Keratinocyte (primary cell): Measurements from ENCODE around the gene COPG1. TPM values are rescaled to one million over a fixed set of nuclear protein-coding genes. Genes with fewer than 3 reads are reported as not detected.

ENCODE experiments used
- DNase-seq: peaks from one replicate; pipeline ENCODE4 v3.0.0-alpha.2; 2011; ENCODE audit warnings: low read depth, missing footprints, low spot score
- FAIRE-seq: peaks from 2 replicates; lab custom pipeline; 2011; peaks lifted over from hg19 to GRCh38; lab: Jason Lieb, UNC
- H2AFZ ChIP-seq: 2 replicates; pipeline ENCODE4 v1.6.0; 2012; ENCODE audit warnings: low read length, control low read depth, inconsistent platforms; ENCODE audit not compliant: control insufficient read depth
- H3K27ac ChIP-seq: 2 replicates; pipeline ENCODE4 v1.5.1; 2011; ENCODE audit warnings: low read length; ENCODE audit not compliant: control insufficient read depth, insufficient read depth
- H3K27me3 ChIP-seq: 3 replicates; pipeline ENCODE4 v1.6.0; 2011; ENCODE audit warnings: low read length; ENCODE audit not compliant: control insufficient read depth, insufficient read depth; ENCODE audit errors: extremely low read depth
- H3K36me3 ChIP-seq, 2 experiments: 2 replicates in 1 of 2; 3 replicates in 1 of 2; pipeline ENCODE4 v1.5.1; 2011; ENCODE audit warnings: low read length in 2 of 2, mild to moderate bottlenecking in 1 of 2; ENCODE audit not compliant: control insufficient read depth in 2 of 2, insufficient read depth in 2 of 2; ENCODE audit errors: extremely low read depth in 1 of 2
- H3K4me1 ChIP-seq: 3 replicates; pipeline ENCODE4 v1.5.1; 2011; ENCODE audit warnings: low read length; ENCODE audit not compliant: control insufficient read depth, insufficient read depth; ENCODE audit errors: extremely low read depth
- H3K4me2 ChIP-seq: 3 replicates; pipeline ENCODE4 v1.6.0; 2011; ENCODE audit warnings: low read depth, low read length; ENCODE audit not compliant: control insufficient read depth, insufficient read depth; ENCODE audit errors: extremely low read depth
- H3K4me3 ChIP-seq, 3 experiments: fragments of 200-600 bp in 1 of 3; sonication (generic) in 1 of 3; 2 replicates in 2 of 3; 3 replicates in 1 of 3; pipeline ENCODE4 v1.5.1; 2011 to 2016; ENCODE audit warnings: low read length in 3 of 3, mild to moderate bottlenecking in 3 of 3, control low read depth in 2 of 3, inconsistent platforms in 1 of 3, low read depth in 1 of 3, mixed read lengths in 1 of 3, mixed run types in 1 of 3, moderate library complexity in 1 of 3; ENCODE audit not compliant: control insufficient read depth in 2 of 3, insufficient read depth in 2 of 3; ENCODE audit errors: extremely low read depth in 1 of 3
- H3K79me2 ChIP-seq: 2 replicates; pipeline ENCODE4 v1.6.0; 2012; ENCODE audit warnings: low read length; ENCODE audit not compliant: control insufficient read depth, insufficient read depth
- H3K9ac ChIP-seq: 3 replicates; pipeline ENCODE4 v1.6.0; 2011; ENCODE audit warnings: low read length; ENCODE audit not compliant: control insufficient read depth, insufficient read depth; ENCODE audit errors: extremely low read depth
- H3K9me1 ChIP-seq: 3 replicates; pipeline ENCODE4 v1.6.0; 2011; ENCODE audit warnings: low read length; ENCODE audit not compliant: control insufficient read depth, insufficient read depth; ENCODE audit errors: extremely low read depth
- H3K9me3 ChIP-seq: 2 replicates; pipeline ENCODE4 v1.5.1; 2012; ENCODE audit warnings: low read depth, low read length; ENCODE audit not compliant: control insufficient read depth
- H4K20me1 ChIP-seq: 3 replicates; pipeline ENCODE4 v1.6.0; 2011; ENCODE audit warnings: low read length; ENCODE audit not compliant: control insufficient read depth, insufficient read depth; ENCODE audit errors: extremely low read depth
- CTCF ChIP-seq, 3 experiments: IDR thresholded peaks in 1 of 3; conservative IDR thresholded peaks in 1 of 3; optimal IDR thresholded peaks in 1 of 3; 2 replicates in 2 of 3; 3 replicates in 1 of 3; pipeline versions ENCODE3 to v1.5.1; 2011; ENCODE audit warnings: low read length in 3 of 3, mild to moderate bottlenecking in 3 of 3, moderate library complexity in 2 of 3, control low read depth in 1 of 3, inconsistent platforms in 1 of 3; ENCODE audit not compliant: insufficient read depth in 2 of 3; ENCODE audit errors: extremely low read depth in 1 of 3
- EZH2 ChIP-seq: IDR thresholded peaks from one replicate; pipeline ENCODE4 v1.6.1; 2012; ENCODE audit warnings: inconsistent platforms, mild to moderate bottlenecking, low read length, moderate library complexity
- dilution Hi-C: fragments of 300-500 bp; cut with MboI; formaldehyde crosslinking; loops from one replicate; pipeline ENCODE4 v1.7.0; 2020; ENCODE audit warnings: low sequenced_read_pairs; ENCODE audit not compliant: extremely low pct_ligation_motif_present
- polyA minus RNA-seq, 3 experiments: library from RNA; depleted of rRNA, polyadenylated mRNA; stranded (reverse); fragments of >200 nt; gene quantifications; 1 replicate in 1 of 3; 2 replicates in 1 of 3; 3 replicates in 1 of 3; pipeline ENCODE4 v1.2.3, GENCODE V29; 2011
- polyA plus RNA-seq, 5 experiments: library from polyadenylated mRNA; depleted of rRNA in 3 of 5; stranded (reverse) in 3 of 5; stranded (forward) in 1 of 5; unstranded in 1 of 5; fragments of >200 nt; gene quantifications; 1 replicate in 1 of 5; 2 replicates in 3 of 5; 3 replicates in 1 of 5; pipeline versions ENCODE4 v1.2.1 to v1.2.3, GENCODE V29; 2011 to 2012; ENCODE audit warnings: missing spikeins in 2 of 5, low read depth in 1 of 5, low replicate concordance in 1 of 5

The COPG1 gene
- polyA plus RNA-seq = 58.5 to 135 TPM (median 65.5 TPM) in 3 replicates
- 64.3 TPM for polyA plus RNA-seq (2011; ENCODE audit: low read depth)
- 68.1 and 68.9 TPM in 2 replicates for polyA plus RNA-seq (2011; cell fraction: cytosol; rRNA removed)
- 102 and 125 TPM in 2 replicates for polyA plus RNA-seq (2011; cell fraction: nucleus; rRNA removed)
- 91.1 and 126 TPM in 2 replicates for polyA plus RNA-seq (2012; ENCODE audit: low replicate concordance)
- 153 to 219 TPM (median 195 TPM) in 3 replicates for polyA minus RNA-seq
- polyA minus RNA-seq (2011; cell fraction: cytosol; rRNA and poly(A)+ RNA removed) = 110 TPM
- 80.5 and 113 TPM in 2 replicates for polyA minus RNA-seq (2011; cell fraction: nucleus; rRNA and poly(A)+ RNA removed)

GRCh38 chr3:129249284-129250065 lies at the start of gene COPG1:
TSS of gene COPG1 (plus strand) at chr3:129249606. CDS start at chr3:129249710, 104 bp downstream.
- Histone ChIP-seq H3K36me3 (peaks cover 14 to 23% of the 10 kb centered on the region in 2 experiments), H3K4me3 (peak within 1 kb of the TSS; percentile 84 to 100 (median 96)), H3K27ac (peak within 1 kb of the TSS; percentile 98), H3K9ac (peak within 1 kb of the TSS; percentile 99), H3K4me1 (peaks cover 23% of the 10 kb centered on the region), H3K9me1 (no peaks in the 10 kb centered on the region), H2AFZ (peak within 1 kb of the TSS; percentile 100), H4K20me1 (no peaks in the 10 kb centered on the region), H3K79me2 (peaks cover 43% of the 10 kb centered on the region), H3K4me2 (peak within 1 kb of the TSS; percentile 92), H3K9me3 (no peaks in the 10 kb centered on the region), H3K27me3 (no peaks in the 10 kb centered on the region)
- TF ChIP-seq EZH2 = no peak
- no peak for TF ChIP-seq CTCF (optimal IDR thresholded peaks at IDR 0.05 in 1 of 3, IDR thresholded peaks at IDR 0.05 in 1 of 3, conservative IDR thresholded peaks at IDR 0.05 in 1 of 3; ENCODE audit: extremely low read depth in 1 of 3, insufficient read depth in 2 of 3, low read length in 3 of 3)
- dilution Hi-C loops = no loop called here
- FAIRE-seq (no peak), DNase-seq (peak; percentile 74)

- Histone ChIP-seq H3K4me1 (no peaks in the 10 kb centered on the region), H3K79me2 (no peaks in the 10 kb centered on the region), H3K4me3 (no peak overlapping the region), H3K9me3 (no peaks in the 10 kb centered on the region), H3K27me3 (no peaks in the 10 kb centered on the region), H3K9me1 (no peaks in the 10 kb centered on the region), H2AFZ (no peak overlapping the region), H3K36me3 (no peaks in the 10 kb centered on the region), H3K4me2 (no peak overlapping the region), H3K27ac (no peak overlapping the region), H4K20me1 (no peaks in the 10 kb centered on the region), H3K9ac (no peak overlapping the region)
- FAIRE-seq = no peak
- TF ChIP-seq CTCF (optimal IDR thresholded peaks at IDR 0.05 in 1 of 3, IDR thresholded peaks at IDR 0.05 in 1 of 3, conservative IDR thresholded peaks at IDR 0.05 in 1 of 3; ENCODE audit: extremely low read depth in 1 of 3, insufficient read depth in 2 of 3, low read length in 3 of 3) (no peak), EZH2 (no peak)
- dilution Hi-C loops = no loop called here
- no peak for DNase-seq
These were observed 44.9 kb upstream of the COPG1 start for GRCh38 chr3:129204473-129204872.
